Endometrium (tissue), 2 donors: ENCODE results near the gene TUSC2.

Source experiments
- FAIRE-seq: peaks from 2 replicates; lab custom pipeline; 2012; peaks lifted over from hg19 to GRCh38; lab: Jason Lieb, UNC
- donor health status: control.
- donor health status: control.

The TUSC2 gene

DNA sequence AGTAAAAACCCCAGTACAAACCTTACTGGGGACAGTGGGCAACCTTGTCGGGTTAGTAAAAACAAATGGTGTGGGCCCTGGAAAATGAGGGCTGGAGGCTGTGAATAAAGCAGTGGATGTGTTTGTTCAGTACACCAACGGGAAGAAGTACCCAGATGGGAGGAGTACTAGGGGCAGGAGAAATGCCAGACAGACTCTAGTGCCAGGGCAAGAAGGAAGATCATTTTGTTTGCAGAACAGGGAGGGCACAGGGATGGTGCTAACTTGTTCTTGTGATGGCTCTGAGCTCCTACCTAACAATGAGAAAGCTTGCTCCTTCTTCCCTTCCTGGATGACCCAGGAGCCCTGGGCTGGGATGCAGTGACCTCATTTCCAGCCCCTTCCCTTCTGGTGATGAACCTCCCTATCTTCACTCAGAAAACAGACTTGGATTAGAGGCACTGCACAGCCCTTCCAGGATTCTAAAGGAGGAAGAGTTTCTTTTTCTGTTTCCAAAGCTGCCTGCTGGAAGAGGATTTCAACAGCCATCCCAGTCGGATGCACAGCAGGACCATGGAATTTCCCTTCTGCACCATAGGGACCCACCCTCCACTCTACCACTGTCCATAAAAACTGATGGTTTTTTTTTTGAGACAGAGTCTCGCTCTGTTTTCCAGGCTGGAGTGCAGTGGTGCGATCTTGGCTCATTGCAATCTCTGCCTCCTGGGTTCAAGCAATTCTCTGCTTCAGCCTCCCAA lies 6.5 kb upstream of the TUSC2 start:
- no peak for FAIRE-seq

DNA sequence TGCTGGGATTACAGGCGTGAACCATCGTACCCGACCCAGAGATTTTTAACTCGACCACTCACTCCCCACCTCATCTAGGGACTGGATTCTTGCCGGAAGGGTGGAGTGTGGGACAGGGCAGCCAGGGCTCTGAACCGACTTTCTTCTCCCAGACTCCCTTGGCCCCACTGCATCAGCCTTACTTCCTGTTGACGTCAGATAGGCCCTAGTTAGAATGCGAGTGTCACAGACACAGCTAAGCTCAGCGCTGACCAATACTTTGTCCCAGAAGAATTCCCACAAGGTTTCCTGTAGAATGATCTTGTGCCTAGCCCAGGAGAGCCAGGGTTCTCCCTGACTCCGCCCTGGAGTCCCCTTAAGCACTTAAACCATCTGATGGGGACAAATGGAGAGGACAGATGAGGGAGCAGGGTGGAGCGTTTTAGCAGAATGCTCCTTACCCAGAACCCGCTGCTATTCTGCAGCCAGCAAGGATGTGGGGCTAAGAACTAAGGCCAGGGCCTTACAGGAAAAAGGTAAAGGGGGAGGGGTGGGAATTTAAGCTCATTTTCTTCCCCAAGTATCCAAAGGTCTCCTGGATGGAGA lies 5.8 kb upstream of the TUSC2 start:
- no peak for FAIRE-seq

DNA sequence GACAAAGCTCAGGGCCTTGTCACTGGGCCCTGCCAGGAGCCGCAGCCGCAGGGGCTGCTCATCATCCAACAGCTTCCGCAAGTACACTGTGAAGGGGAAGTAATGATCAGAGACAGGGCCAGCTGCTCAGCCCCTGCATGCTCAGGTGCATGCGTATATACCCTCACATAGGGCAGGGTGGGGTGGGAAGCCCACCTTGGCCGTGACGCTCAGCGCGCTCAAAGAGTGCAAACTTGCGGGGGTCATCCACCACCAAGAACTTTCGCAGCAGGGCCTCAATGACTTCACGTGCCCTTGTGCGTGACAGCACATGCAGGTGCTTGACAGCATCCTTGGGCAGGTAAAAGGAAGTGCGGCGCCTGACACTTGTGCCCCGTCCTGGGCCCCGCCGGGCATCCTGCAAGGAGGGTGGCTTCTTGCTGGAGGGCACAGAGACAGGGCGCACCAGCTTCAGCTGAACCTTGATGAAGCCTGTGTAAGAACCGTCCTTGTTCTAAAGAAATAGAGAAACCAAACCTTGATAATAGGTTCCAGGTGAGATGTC lies 3.4 kb upstream of the TUSC2 start:
- FAIRE-seq: no peak

DNA sequence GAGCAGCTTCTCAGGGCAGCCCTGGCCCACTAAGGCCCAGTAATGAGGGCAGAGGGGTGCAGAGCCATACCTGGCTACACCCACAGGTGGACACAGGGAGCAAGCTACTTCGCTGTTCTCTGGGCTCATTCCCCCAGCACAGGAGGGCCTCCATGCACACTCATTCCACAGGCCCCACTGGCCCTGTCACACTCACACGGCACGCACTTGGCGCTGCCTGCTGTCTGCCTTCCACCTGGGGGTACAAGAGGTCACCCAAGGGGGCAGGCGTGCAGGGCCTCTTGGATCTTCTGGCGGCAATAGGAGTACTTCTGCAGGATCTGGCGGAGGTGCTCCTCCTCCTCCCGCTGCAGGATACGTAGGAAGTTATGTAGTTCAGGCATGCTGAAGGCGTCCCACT lies 2.3 kb upstream of the TUSC2 start:
- no peak for FAIRE-seq

DNA sequence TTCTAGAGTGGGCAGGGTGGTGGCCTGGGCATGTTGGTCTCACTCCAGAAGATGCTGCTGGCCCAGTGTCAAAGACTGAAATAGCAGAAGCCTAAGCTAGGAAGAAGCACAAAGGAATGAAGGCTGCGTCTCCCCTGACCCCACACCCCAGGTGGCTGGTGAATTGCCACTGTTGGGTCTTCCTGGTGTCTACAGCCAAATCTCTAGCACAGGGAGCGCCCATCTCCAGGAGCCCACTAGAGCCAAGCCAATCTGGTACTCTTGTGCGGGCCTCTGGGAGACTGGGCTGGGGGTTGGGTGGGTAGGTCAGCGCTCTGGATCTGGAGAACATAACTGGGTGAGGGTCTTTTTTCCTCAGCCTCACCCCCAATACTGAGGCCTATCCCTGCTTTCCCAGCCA lies 894 bp downstream of the TUSC2 start:
- no peak for FAIRE-seq

DNA sequence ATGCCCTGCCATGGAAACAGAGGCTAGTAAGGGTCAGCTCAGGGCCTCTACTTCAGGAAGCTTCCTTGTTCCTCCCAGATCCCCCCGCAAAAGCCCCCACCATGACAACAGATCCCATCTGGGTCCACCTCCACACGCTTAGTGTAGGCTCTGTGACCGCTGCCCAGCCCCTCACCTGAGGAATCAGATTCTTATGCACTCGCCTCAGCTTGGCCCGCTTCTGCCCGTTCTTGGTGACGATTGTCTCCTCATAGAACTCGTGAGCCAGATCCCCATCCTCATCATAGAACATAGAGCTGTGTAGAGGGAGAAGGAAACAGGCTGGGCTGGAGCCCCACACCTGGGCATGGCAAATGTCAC lies 1.9 kb downstream of the TUSC2 start:
- no peak for FAIRE-seq

DNA sequence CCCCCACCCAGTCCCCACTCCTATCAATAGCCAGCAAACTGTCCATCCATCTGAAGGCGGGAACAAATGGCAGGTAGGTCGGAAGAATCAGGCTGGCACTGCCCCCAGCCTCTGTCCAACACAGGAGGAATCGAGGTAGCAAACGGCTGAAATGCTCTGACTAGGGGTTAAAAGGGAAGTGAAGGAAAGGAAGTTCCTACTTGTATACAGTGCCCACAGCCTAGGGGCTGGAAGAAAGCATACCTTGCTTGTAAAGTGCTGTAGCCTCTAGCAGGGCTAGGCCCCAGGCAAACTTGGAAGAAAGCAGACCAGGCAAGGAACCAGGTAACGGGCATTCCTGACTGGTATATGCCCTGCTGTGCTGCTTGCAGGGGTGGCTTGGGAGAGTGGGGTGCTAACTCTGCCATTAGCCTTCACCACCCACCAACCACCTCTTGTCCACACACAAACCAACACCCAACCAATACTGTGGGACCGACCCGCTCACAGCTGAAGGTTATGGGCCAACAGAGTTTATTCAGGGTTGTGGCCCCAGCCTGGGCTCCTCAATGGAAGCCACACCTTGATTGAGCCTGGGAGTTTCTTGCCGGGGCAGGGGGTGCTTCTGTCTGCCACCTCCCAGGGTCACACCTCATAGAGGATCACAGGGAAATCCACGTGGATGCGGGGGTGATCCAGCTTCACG lies 2.4 kb downstream of the TUSC2 start:
- FAIRE-seq: no peak

DNA sequence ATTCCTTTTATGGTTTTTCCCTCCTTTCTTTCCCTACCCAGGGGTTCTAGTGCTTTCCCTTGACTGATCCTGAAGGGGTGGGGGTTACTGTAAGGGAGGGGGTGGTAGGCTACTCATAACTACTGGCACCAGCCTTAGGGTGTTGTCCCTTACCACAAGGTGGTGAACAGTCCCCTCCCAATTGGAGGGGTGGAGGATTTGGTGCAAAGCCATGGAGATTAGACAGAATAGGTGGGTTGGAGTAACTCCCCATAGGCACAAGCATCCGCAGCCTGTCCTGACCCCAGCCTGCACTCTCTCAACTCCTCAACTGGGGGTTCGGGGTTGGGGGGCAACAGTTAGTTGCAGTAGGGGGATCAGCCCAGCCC lies 2.9 kb downstream of the TUSC2 start:
- no peak for FAIRE-seq

DNA sequence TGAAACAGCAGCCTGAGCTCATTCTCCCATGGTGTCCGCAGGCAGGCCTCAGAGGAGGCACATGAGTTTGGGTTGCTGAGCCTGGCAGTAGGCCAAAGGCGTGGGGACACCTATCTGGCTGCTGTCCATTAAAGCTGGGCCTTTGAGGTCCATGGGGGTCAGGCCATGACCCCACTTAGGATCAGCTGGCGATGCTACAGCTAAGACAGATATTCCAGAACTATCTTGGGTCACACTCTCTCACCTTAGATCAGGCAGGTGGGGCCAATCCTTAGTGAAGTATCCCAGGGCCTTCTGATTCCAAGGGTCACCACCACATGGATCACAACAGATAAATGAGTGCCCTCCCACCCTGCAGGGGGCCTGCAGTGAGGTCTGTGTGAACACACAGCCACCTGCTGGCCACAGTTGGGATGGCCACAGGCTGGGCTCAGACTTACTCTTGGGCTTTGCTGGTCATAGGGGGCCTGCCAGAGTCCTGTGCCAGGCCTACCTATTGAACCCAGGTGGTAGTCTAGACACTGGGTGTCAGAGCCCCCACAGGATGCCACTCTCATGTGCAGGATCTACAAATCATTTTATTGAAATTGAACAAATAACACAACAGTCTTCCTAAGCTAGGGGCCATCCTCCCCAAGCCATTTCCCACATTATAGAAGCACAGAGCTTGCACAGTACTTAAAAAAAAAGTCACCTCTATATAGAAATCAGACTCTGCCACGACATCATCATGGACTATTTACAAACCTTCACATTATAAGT lies 3.5 kb downstream of the TUSC2 start:
- FAIRE-seq: no peak

DNA sequence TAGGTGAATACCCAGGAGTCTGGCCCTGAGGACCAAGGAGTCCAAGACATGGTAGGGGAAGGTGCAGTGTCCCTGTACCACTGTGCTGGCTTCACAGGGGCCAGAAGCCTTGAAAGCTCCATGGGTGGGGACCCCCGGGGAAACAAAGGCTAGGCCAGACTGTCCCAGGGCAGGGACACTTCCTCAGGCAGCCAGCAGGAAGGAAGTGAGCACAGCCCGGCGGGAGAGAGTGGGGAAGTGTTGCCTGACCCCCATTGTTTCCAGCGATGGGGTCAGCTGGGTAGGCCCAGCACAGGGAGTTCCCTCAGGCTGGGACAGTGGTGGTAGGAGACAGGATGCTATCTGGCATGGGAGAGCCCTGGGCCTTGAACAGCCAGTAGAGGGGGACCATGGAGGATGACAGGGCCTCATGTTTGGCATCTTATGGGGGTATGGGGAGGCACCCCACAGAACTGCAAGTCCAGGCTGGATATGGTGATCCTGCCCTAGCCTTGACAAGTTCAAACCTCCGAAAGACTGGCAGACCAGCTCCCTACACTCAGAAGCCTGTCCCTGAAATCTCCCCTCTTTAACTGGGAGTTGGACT lies 4.3 kb downstream of the TUSC2 start:
- no peak for FAIRE-seq

DNA sequence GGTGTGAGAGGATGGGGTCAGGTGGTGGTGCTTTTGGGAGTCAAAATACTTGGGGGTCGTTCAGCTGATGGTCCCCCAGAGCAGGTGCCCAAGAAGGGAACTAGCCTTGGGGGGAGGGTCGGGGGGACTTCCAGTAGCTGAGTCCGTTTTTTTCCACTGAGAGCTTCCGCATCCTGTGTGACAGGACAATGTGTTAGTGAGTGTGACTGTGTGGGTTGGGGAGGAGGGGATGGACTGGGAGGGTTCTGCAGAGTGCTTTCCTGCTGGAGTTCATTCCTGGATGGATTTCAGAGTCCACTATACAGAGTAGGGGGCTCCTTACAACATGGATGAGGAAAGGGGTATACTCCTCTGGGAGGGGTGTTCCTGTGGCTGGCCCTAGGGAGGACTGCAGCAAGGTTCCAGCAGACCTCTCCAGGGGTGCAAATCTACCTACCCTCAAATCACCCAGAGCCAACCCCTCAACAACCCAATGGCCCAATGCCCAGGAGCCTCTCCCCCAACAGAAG lies 4.9 kb downstream of the TUSC2 start:
- FAIRE-seq: no peak

DNA sequence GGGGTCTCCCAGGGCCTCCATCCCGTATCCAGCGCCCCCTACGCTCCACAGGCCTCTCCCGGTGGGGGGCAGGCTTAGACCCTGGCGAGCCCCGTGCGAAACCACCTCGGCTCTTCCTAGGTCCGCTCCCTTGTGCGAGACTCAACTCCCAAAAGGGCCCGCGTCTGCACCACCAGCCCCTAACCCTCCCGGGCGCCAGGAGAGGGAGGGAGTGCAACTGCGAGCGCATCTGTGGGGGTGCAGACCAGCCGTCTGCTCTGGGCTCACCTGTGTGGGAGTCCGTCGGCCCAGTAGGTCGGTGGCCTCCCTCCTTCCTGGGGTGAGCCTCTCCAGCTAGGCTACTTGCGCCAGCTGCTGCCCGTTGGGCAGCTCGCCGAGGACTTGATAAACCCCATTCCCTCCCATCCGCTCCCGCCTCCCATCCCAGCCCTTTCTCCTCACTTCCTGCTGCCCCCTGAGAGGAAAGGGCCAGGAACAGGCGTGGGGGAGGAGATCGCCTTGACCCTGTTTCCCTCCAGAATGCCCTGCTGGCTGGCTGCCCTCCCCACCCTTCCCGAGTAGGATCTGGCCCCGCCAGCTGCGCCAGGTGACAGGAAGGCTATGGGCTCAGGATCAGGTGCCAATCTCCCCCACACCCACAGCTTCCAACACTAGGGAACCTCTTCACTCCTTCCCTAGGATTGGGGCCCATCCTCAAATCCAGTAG lies 5.5 kb downstream of the TUSC2 start, which contains the start of gene HYAL2:
HYAL2 (minus strand) TSS at position 360 of the 706 bp plus-strand sequence. CDS start 2,256 bp downstream, outside the sequence.
- no peak for FAIRE-seq

DNA sequence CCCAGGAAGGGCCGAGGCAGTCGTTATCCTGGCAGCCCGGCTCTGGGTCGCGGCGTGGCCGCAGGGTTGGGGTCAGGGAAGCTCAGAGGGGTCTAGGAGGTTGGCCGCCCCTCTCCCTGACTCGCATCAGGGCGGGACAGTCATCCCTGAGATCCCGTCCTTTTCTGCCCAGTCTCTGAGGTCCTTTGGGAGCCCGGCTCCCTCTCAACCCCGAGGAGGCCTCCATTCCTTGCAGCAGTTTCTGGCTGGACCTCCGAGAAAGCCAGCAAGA lies 6.0 kb downstream of the TUSC2 start:
- FAIRE-seq: no peak

DNA sequence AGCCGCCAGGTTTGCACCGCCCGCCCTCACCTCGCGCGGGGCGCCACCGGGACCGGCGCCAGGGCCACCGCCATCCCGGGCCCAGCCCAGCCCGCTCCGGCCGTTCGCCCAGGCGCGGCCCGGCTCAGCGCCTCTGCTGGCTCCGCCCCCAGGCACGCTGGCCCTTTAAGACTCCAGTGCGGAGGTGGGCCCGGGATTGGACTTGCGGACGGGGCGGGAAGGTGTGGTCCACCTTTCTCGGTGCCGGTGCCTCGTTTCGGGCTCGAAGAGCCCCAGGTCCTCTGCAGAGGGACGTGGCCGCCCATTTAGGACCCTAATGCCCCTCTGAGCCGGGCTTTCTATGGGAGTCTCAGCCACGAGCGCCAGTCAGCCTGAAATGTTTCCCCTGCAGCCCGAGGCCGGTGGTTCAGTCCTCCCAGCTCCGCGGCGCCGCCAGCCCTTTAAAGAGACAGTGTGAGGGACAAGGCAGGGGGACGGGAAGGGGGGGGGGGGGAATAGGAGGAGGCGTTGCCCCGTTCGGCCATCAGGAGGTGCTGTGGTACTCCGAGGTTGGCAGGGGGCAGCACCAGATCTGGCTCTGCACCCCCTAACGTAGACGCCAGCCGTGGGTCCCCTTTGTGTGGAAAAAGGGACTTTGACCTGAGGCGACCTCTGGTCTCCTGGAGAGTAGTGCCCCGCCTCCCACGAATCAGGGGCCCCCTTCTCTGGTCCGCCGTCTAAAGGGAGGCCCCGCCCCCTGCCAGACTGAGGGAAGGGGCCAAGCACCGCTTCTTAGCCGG lies 6.5 kb downstream of the TUSC2 start:
- no peak for FAIRE-seq

DNA sequence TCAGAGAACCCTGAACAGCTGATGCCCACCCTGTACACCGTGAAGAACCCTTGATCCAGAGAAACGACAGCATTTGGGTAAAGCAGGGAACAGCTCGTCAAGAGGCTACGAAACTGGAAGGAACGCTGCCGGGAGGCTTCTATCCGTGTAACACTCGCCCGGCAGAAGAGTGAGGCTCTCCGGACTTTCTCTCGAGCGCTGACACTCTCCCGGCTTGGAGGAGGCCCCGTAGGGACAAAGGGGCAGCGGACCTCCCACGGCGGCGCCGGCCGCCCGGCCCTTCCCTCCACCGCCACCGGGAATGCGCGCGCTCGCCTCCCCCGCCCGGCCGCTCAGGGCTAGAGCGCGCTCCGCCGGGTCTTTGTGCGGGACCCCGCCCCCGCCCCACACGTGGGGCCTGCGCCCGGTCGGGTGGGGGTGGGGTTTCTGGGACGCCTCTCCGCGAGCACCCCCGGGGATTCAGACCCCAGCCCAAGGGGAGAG lies 7.1 kb downstream of the TUSC2 start:
- no peak for FAIRE-seq

DNA sequence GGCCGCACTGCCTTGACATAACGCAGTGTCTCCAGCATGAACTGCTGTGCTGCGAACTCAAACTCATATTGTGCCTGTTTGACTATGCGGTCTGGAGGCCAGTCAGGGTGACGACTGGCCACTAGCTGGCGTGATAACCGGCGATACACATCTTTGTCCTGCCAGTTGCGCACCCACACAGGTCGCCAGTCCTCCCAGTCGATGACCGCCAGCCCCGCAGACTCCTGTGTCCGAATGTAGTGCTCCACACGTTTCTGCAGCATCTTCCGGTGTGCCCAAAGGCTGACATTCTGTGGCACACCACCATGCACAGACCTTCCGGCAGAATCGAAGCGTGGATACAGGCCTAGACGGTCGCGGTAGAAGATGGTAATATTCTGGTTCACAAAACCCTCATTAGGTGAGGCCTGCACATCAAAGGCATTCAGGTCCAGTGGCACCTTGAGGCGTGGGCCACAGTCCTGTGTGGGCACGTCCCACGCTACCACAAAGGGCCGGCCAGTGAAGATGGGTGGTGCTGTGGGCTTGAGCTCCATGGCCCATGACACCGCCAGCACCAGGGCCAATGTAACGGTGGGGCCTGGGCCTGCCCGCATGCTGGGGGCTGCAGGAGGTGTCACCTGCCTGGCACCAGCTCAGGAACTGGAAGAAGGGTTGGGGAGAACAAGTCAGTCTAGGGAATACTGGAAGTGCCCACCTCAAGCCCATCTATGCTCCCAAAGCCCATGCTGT lies 8.0 kb downstream of the TUSC2 start:
- no peak for FAIRE-seq

DNA sequence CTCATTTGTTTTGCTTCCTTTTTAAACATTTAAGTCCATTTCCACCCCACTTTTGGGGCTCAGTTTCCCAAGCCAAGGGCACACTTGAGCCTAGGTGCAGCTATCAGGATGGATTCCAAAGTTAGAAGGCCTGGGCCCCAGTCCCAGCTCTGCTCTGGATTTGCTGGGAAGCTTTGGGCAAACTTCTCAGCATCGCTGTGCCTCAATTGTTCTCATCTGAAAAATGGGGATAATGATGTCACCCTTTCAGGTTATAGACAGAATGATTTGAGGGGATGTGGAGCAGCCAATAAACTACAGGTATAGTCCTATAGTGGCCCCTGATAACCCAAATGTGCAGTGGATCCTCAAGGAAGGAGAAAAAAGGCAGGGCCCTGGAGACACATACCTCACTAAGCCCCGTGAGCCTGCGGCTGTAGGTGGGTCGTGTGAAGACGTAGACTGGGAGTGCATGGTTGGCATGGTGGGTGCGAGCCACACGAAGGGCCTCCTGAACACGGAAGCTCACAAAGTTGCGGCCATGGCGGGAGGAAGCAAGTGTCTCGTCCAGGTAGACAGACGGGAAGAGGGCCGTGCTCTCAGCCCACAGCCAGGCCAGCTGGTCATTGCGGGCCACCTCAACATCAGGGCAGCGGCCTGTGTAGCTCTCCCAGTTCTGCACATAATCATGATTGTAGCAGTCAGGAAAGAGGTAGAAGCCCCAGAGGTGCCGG lies 8.7 kb downstream of the TUSC2 start:
- FAIRE-seq: no peak

DNA sequence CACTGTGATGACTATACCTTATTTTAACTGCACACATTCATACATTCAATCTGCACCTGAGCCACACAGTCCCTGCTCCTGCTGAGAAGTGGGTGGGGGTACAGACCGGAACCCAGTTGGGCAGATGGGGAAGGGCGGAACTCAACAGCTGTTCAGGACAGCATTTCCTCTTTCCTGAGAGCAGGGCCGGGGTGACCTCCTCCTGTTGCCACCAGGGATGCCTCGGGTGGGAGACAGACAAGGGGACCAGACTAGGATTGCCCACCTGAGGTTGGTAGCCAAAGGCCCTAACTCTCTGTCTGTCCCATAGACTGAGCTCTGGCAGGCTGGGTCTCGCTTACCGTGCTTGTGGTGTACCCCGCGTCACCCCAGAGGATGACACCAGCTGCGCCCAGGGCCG lies 9.4 kb downstream of the TUSC2 start:
- FAIRE-seq: no peak

DNA sequence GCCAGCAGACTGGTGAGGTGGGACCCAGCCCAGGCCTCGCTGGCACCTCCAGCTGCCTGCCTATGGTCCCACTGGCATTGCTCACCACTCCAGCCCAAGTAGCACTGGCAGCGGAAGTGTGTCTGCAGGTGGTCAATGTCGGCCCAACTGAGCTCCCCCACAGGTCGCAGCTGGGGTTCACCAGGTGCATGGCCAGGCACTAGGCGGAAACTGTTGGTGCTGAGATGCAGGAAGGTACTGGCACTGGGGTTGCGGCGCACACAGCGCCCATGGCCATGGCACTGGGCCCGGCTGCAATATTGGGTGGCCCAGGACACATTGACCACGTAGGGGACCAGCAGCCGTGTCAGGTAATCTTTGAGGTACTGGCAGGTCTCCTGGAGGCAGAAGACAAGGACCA lies 9.9 kb downstream of the TUSC2 start:
- no peak for FAIRE-seq
